Upper lobe of left lung (tissue), 6 donors: ENCODE results near the gene NUDT13. TPM values are rescaled to one million over a fixed set of nuclear protein-coding genes. Genes with fewer than 3 reads are reported as not detected.
A peak's percentile ranks its signal among the peaks of the same experiment; 100 is the strongest.

Experiments
- ATAC-seq, 2 donors: fragments of 200-7000 bp; cut with Tn5 transposase; one replicate each; pipeline ENCODE4 v1.9.1; 2022; ENCODE audit warnings: mild to moderate bottlenecking in 2 of 2, moderate library complexity in 2 of 2; ENCODE audit not compliant: low FRiP score in 2 of 2
- DNase-seq, 2 donors: peaks; one replicate each; pipeline ENCODE4 v3.0.0-alpha.2; 2019 to 2020
- H3K27ac ChIP-seq, 4 donors: fragments of 200-600 bp; sonication (generic); one replicate each; pipeline ENCODE4 v1.5.1; 2016 to 2019
- H3K27me3 ChIP-seq, 4 donors: fragments of 200-600 bp; sonication (generic); one replicate each; pipeline ENCODE4 v1.5.1; 2017 to 2019
- H3K36me3 ChIP-seq, 4 donors: fragments of 200-600 bp; sonication (generic); one replicate each; pipeline ENCODE4 v1.5.1; 2016 to 2019
- H3K4me1 ChIP-seq, 4 donors: fragments of 200-600 bp; sonication (generic); one replicate each; pipeline ENCODE4 v1.5.1; 2018 to 2019
- H3K4me3 ChIP-seq, 4 donors: fragments of 200-600 bp; sonication (generic); one replicate each; pipeline ENCODE4 v1.5.1; 2017 to 2019; ENCODE audit warnings: mild to moderate bottlenecking in 2 of 4, moderate library complexity in 1 of 4
- H3K9me3 ChIP-seq, 4 donors: fragments of 200-600 bp; sonication (generic); one replicate each; pipeline ENCODE4 v1.5.1; 2018 to 2019
- CTCF ChIP-seq, 6 experiments: fragments of 450-650 bp in 4 of 6; fragments of 200-600 bp in 2 of 6; sonication (generic) in 2 of 6; IDR thresholded peaks; one replicate each; pipeline ENCODE4 v1.5.1; 2016 to 2019; ENCODE audit warnings: antibody characterized with exemption in 6 of 6
- EP300 ChIP-seq, 4 donors: sonication (generic); formaldehyde crosslinking; IDR thresholded peaks; one replicate each; pipeline ENCODE4 v1.5.1; 2017; ENCODE audit warnings: antibody characterized with exemption in 4 of 4, control low read depth in 2 of 4
- POLR2A ChIP-seq, 4 donors: fragments of 450-650 bp; IDR thresholded peaks; one replicate each; pipeline ENCODE4 v1.5.1; 2016 to 2017; ENCODE audit warnings: antibody characterized with exemption in 4 of 4, mild to moderate bottlenecking in 2 of 4
- POLR2AphosphoS5 ChIP-seq, 2 donors: sonication (generic); formaldehyde crosslinking; IDR thresholded peaks; one replicate each; pipeline ENCODE4 v1.5.1; 2017; ENCODE audit warnings: antibody characterized with exemption in 2 of 2
- WGBS, 2 donors: methylation state at CpG; one replicate each; pipeline ENCODE4 v1.1.5; 2017 to 2018; 5-methylcytosine and 5-hydroxymethylcytosine counted together
- total RNA-seq, 6 donors: library from RNA; depleted of rRNA in 4 of 6; stranded (reverse); fragments of >200 nt in 4 of 6; gene quantifications; one replicate each; pipeline versions ENCODE4 v1.1.0 to v1.2.1, GENCODE V29; 2016 to 2021
- donor health status: DM: no; HTN: no; CAD: no; lungs with moderate emphysema.
- donor health status: DM: no; HTN: yes; CAD: no; lungs with severe emphysema.

The NUDT13 gene
- total RNA-seq, 6 donors from 2014 or later: 1.0 to 4.6 (median 2.7) TPM

GRCh38 chr10:73167458-73167782 lies 57.2 kb downstream of the NUDT13 start:
- H3K27me3 ChIP-seq: no peaks in the 10 kb centered on the region
- H3K36me3 ChIP-seq: peaks cover 0 to 20% (median 9%) of the 10 kb centered on the region in 4 donors
- peak overlapping the region; percentile 71 to 81 (median 77) for H3K4me3 ChIP-seq
- H3K4me1 ChIP-seq: peaks cover 24 to 41% (median 32%) of the 10 kb centered on the region in 4 donors
- no peaks in the 10 kb centered on the region for H3K9me3 ChIP-seq
- ATAC-seq (no peak), DNase-seq (no peak)
- TF ChIP-seq POLR2AphosphoS5 (IDR thresholded peaks at IDR 0.05) (no peak), CTCF (IDR thresholded peaks at IDR 0.05) (no peak), POLR2A (IDR thresholded peaks at IDR 0.05) (no peak), EP300 (IDR thresholded peaks at IDR 0.05) (no peak)
- WGBS, 2 donors: 3 to 8% methylated on average over 5 of the region's 5 CpGs
- peak overlapping the region; percentile 88 to 97 (median 94) for H3K27ac ChIP-seq

- DNase-seq (peak; percentile 94 to 96), ATAC-seq (peak; percentile 96 to 99)
- Histone ChIP-seq H3K27me3 (no peaks in the 10 kb centered on the region), H3K4me1 (peaks cover 22 to 37% (median 27%) of the 10 kb centered on the region in 4 donors), H3K9me3 (no peaks in the 10 kb centered on the region), H3K27ac (peak within 1 kb of the TSS; percentile 88 to 97 (median 94)), H3K36me3 (peaks cover 0 to 15% (median 4%) of the 10 kb centered on the region in 4 donors), H3K4me3 (peak within 1 kb of the TSS; percentile 71 to 81 (median 77))
- WGBS, 2 donors: 0% methylated on average over 12 to 47 of the region's 49 CpGs
- peak in 1 of 4 donors; percentile 83 for TF ChIP-seq EP300 (IDR thresholded peaks at IDR 0.05)
- peak in 5 of 6 experiments; percentile 27 to 65 (median 44) for TF ChIP-seq CTCF (IDR thresholded peaks at IDR 0.05)
- peak; percentile 99 for TF ChIP-seq POLR2AphosphoS5 (IDR thresholded peaks at IDR 0.05)
- TF ChIP-seq POLR2A (IDR thresholded peaks at IDR 0.05): peak; percentile 78 to 97 (median 94)
Measured at GRCh38 chr10:73167783-73168464, 57.7 kb downstream of the NUDT13 start, which contains the start of the genes ECD and FAM149B1. Gene ECD (minus strand): TSS chr10:73168008. CDS start chr10:73163937, 4,071 bp downstream. Gene FAM149B1 (plus strand): TSS chr10:73168119. CDS start chr10:73168340, 221 bp downstream.

GRCh38 chr10:73168465-73168803 lies 58.2 kb downstream of the NUDT13 start:
- no peaks in the 10 kb centered on the region for H3K9me3 ChIP-seq
- H3K36me3 ChIP-seq: peaks cover 0 to 10% (median 1%) of the 10 kb centered on the region in 4 donors
- peaks cover 20 to 31% (median 26%) of the 10 kb centered on the region in 4 donors for H3K4me1 ChIP-seq
- peak in 1 of 2 donors; percentile 64 for ATAC-seq
- DNase-seq: no peak
- H3K4me3 ChIP-seq: peak overlapping the region; percentile 71 to 81 (median 74)
- TF ChIP-seq POLR2AphosphoS5 (IDR thresholded peaks at IDR 0.05): no peak
- no peak for TF ChIP-seq EP300 (IDR thresholded peaks at IDR 0.05)
- TF ChIP-seq CTCF (IDR thresholded peaks at IDR 0.05): no peak
- no peak for TF ChIP-seq POLR2A (IDR thresholded peaks at IDR 0.05)
- 0% methylated on average over 6 of the region's 6 CpGs for whole genome bisulfite sequencing, 2 donors
- peak overlapping the region; percentile 88 to 97 (median 94) for H3K27ac ChIP-seq
- no peaks in the 10 kb centered on the region for H3K27me3 ChIP-seq

- TF ChIP-seq EP300 (IDR thresholded peaks at IDR 0.05) (no peak), POLR2AphosphoS5 (IDR thresholded peaks at IDR 0.05) (no peak), POLR2A (IDR thresholded peaks at IDR 0.05) (no peak), CTCF (IDR thresholded peaks at IDR 0.05) (no peak)
- 89 to 98% methylated on average over 3 of the region's 3 CpGs for WGBS, 2 donors
- Histone ChIP-seq H3K4me3 (no peak overlapping the region), H3K4me1 (peaks cover 20 to 25% (median 23%) of the 10 kb centered on the region in 4 donors), H3K27me3 (no peaks in the 10 kb centered on the region), H3K9me3 (no peaks in the 10 kb centered on the region), H3K36me3 (peaks cover 0 to 3% (median 0%) of the 10 kb centered on the region in 4 donors), H3K27ac (no peak overlapping the region)
- ATAC-seq: no peak
- DNase-seq: no peak
Measured at GRCh38 chr10:73169320-73169719, 59.1 kb downstream of the NUDT13 start.
